Measurements from ENCODE around the gene SV2C.

DNA sequence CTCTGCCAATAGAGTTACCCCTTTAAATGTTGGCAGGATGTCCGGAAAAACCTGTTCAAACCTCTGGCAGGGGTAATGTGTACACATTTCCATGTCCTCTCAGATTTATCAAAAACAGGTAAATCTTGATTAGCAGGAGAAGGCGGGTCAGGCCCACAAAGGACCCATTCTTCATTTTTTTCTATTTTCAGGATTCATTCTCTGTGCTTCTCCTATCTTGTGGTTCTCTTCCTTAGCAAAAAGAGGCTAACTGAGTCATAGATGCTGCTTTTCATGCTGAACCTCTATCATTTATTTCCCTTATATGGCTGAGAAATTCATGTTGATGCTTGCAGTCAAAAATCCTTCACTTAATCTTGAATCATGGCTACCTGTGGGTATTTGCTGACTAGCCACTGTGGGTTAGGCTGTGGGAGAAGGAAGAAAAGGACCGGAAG, 207.2 kb downstream of the SV2C start:
- TF ChIP-seq, protein P1, sequence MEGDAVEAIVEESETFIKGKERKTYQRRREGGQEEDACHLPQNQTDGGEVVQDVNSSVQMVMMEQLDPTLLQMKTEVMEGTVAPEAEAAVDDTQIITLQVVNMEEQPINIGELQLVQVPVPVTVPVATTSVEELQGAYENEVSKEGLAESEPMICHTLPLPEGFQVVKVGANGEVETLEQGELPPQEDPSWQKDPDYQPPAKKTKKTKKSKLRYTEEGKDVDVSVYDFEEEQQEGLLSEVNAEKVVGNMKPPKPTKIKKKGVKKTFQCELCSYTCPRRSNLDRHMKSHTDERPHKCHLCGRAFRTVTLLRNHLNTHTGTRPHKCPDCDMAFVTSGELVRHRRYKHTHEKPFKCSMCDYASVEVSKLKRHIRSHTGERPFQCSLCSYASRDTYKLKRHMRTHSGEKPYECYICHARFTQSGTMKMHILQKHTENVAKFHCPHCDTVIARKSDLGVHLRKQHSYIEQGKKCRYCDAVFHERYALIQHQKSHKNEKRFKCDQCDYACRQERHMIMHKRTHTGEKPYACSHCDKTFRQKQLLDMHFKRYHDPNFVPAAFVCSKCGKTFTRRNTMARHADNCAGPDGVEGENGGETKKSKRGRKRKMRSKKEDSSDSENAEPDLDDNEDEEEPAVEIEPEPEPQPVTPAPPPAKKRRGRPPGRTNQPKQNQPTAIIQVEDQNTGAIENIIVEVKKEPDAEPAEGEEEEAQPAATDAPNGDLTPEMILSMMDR (IDR thresholded peaks at IDR 0.05 in 2 of 3, conservative IDR thresholded peaks at IDR 0.05 in 1 of 3; ENCODE audit: control insufficient read depth in 2 of 3, extremely low read depth in 1 of 3, insufficient read depth in 1 of 3, low read depth in 3 of 3, low read length in 3 of 3) = no peak
- TF ChIP-seq, protein P2, sequence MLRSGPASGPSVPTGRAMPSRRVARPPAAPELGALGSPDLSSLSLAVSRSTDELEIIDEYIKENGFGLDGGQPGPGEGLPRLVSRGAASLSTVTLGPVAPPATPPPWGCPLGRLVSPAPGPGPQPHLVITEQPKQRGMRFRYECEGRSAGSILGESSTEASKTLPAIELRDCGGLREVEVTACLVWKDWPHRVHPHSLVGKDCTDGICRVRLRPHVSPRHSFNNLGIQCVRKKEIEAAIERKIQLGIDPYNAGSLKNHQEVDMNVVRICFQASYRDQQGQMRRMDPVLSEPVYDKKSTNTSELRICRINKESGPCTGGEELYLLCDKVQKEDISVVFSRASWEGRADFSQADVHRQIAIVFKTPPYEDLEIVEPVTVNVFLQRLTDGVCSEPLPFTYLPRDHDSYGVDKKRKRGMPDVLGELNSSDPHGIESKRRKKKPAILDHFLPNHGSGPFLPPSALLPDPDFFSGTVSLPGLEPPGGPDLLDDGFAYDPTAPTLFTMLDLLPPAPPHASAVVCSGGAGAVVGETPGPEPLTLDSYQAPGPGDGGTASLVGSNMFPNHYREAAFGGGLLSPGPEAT (IDR thresholded peaks at IDR 0.05; ENCODE audit: low read depth) = no peak
- TF ChIP-seq NFYB (IDR thresholded peaks at IDR 0.05; ENCODE audit: insufficient read depth, low read depth, low read length) = no peak
- no peak for TF ChIP-seq POLR2AphosphoS5 (IDR thresholded peaks at IDR 0.05; ENCODE audit: low read length)
- TF ChIP-seq SIN3A (IDR thresholded peaks at IDR 0.05; ENCODE audit: low read depth, low read length) = no peak
- TF ChIP-seq, protein P3, sequence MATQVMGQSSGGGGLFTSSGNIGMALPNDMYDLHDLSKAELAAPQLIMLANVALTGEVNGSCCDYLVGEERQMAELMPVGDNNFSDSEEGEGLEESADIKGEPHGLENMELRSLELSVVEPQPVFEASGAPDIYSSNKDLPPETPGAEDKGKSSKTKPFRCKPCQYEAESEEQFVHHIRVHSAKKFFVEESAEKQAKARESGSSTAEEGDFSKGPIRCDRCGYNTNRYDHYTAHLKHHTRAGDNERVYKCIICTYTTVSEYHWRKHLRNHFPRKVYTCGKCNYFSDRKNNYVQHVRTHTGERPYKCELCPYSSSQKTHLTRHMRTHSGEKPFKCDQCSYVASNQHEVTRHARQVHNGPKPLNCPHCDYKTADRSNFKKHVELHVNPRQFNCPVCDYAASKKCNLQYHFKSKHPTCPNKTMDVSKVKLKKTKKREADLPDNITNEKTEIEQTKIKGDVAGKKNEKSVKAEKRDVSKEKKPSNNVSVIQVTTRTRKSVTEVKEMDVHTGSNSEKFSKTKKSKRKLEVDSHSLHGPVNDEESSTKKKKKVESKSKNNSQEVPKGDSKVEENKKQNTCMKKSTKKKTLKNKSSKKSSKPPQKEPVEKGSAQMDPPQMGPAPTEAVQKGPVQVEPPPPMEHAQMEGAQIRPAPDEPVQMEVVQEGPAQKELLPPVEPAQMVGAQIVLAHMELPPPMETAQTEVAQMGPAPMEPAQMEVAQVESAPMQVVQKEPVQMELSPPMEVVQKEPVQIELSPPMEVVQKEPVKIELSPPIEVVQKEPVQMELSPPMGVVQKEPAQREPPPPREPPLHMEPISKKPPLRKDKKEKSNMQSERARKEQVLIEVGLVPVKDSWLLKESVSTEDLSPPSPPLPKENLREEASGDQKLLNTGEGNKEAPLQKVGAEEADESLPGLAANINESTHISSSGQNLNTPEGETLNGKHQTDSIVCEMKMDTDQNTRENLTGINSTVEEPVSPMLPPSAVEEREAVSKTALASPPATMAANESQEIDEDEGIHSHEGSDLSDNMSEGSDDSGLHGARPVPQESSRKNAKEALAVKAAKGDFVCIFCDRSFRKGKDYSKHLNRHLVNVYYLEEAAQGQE (IDR thresholded peaks at IDR 0.05; ENCODE audit: low read depth, low read length) = no peak
- no peak for TF ChIP-seq NR2C1 (IDR thresholded peaks at IDR 0.05)
